ENCODE measurements around the gene ARHGEF28.

- TF ChIP-seq, protein P1, sequence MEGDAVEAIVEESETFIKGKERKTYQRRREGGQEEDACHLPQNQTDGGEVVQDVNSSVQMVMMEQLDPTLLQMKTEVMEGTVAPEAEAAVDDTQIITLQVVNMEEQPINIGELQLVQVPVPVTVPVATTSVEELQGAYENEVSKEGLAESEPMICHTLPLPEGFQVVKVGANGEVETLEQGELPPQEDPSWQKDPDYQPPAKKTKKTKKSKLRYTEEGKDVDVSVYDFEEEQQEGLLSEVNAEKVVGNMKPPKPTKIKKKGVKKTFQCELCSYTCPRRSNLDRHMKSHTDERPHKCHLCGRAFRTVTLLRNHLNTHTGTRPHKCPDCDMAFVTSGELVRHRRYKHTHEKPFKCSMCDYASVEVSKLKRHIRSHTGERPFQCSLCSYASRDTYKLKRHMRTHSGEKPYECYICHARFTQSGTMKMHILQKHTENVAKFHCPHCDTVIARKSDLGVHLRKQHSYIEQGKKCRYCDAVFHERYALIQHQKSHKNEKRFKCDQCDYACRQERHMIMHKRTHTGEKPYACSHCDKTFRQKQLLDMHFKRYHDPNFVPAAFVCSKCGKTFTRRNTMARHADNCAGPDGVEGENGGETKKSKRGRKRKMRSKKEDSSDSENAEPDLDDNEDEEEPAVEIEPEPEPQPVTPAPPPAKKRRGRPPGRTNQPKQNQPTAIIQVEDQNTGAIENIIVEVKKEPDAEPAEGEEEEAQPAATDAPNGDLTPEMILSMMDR (IDR thresholded peaks at IDR 0.05), result no peak
- no peak for TF ChIP-seq POLR2A (IDR thresholded peaks at IDR 0.05)
Measured at GRCh38 chr5:73960426-73960825, 334.4 kb downstream of the ARHGEF28 start.
